SU-DHL-6 (cell line): ENCODE measurements around the gene CALHM5.

Experiments used
- H2AFZ ChIP-seq: fragments of 200-600 bp; sonication (generic); 2 replicates; pipeline ENCODE4 v1.6.1; 2014; ENCODE audit warnings: low read depth, mild to moderate bottlenecking, moderate library complexity, mixed read lengths, antibody characterized with exemption, low read length; ENCODE audit not compliant: severe bottlenecking
- H3F3A ChIP-seq: fragments of 200-600 bp; shearing (Covaris generic); 2 replicates; pipeline ENCODE4 v1.6.0; 2016; ENCODE audit warnings: antibody characterized with exemption, mild to moderate bottlenecking; ENCODE audit not compliant: insufficient read depth
- H3K27ac ChIP-seq: fragments of 200-600 bp; sonication (generic); 2 replicates; pipeline ENCODE4 v1.5.1; 2016; ENCODE audit warnings: low read depth, mild to moderate bottlenecking, low read length, moderate library complexity, mixed read lengths
- H3K27me3 ChIP-seq: fragments of 200-600 bp; sonication (generic), shearing (Covaris generic); 2 replicates; pipeline ENCODE4 v1.6.0; 2014; ENCODE audit warnings: mild to moderate bottlenecking, low read length
- H3K36me3 ChIP-seq: fragments of 200-600 bp; sonication (generic); 2 replicates; pipeline ENCODE4 v1.6.1; 2014; ENCODE audit warnings: mild to moderate bottlenecking, low read length, mixed read lengths
- H3K4me2 ChIP-seq: fragments of 300-600, 200-600 bp; shearing (Covaris generic), sonication (generic); 2 replicates; pipeline ENCODE4 v1.6.0; 2014; ENCODE audit warnings: low read length, low read depth, mild to moderate bottlenecking; ENCODE audit not compliant: poor library complexity, severe bottlenecking
- H3K4me3 ChIP-seq: fragments of 200-600 bp; sonication (generic); 2 replicates; pipeline ENCODE4 v1.5.1; 2014; ENCODE audit warnings: antibody characterized with exemption, low read length, mild to moderate bottlenecking, mixed read lengths; ENCODE audit not compliant: insufficient read depth, poor library complexity, severe bottlenecking
- H3K79me2 ChIP-seq: fragments of 200-600 bp; sonication (generic); 2 replicates; pipeline ENCODE4 v1.6.1; 2014; ENCODE audit warnings: mild to moderate bottlenecking, low read length, moderate library complexity; ENCODE audit not compliant: insufficient read depth
- H3K9ac ChIP-seq: fragments of 200-600 bp; sonication (generic); 2 replicates; pipeline ENCODE4 v1.7.0; 2014; ENCODE audit warnings: mild to moderate bottlenecking, low read length
- H3K9me2 ChIP-seq: fragments of 200-600 bp; sonication (generic); replicated peaks from 2 replicates; pipeline ENCODE4 v1.6.1; 2014; ENCODE audit warnings: low read length; ENCODE audit not compliant: insufficient read depth
- H3K9me3 ChIP-seq: fragments of 200-600 bp; sonication (generic); 2 replicates; pipeline ENCODE4 v1.6.1; 2014; ENCODE audit warnings: low read length, mixed read lengths; ENCODE audit not compliant: insufficient read depth
- H4K20me1 ChIP-seq: fragments of 200-600 bp; sonication (generic); 2 replicates; pipeline ENCODE4 v1.6.1; 2014; ENCODE audit warnings: low read depth, mild to moderate bottlenecking, antibody characterized with exemption, low read length, moderate library complexity, mixed read lengths
- CTCF ChIP-seq: fragments of 200-600 bp; sonication (generic); IDR thresholded peaks from one replicate; pipeline ENCODE4 v1.5.1; 2017; ENCODE audit warnings: antibody characterized with exemption, mild to moderate bottlenecking, low read length, moderate library complexity; ENCODE audit not compliant: insufficient read depth, poor library complexity, severe bottlenecking
- EZH2phosphoT487 ChIP-seq: fragments of 200-600 bp; sonication (generic), shearing (Covaris generic); conservative IDR thresholded peaks from 2 replicates; pipeline ENCODE4 v1.6.1; 2018; ENCODE audit warnings: mild to moderate bottlenecking, antibody characterized with exemption, low read length, moderate library complexity, mixed read lengths

Gene CALHM5

GRCh38 chr6:116476002-116476678 is 35.3 kb upstream of the CALHM5 start:
- Histone ChIP-seq H3K9ac (no peak overlapping the region), H3K36me3 (no peaks in the 10 kb centered on the region), H2AFZ (no peak overlapping the region), H3K9me2 (no peaks in the 10 kb centered on the region), H3K27ac (no peak overlapping the region), H4K20me1 (no peaks in the 10 kb centered on the region), H3K9me3 (no peaks in the 10 kb centered on the region), H3K4me2 (no peak overlapping the region), H3K4me3 (no peak overlapping the region), H3K79me2 (no peaks in the 10 kb centered on the region), H3F3A (no peaks in the 10 kb centered on the region), H3K27me3 (no peaks in the 10 kb centered on the region)
- TF ChIP-seq EZH2phosphoT487 = no peak

GRCh38 chr6:116482780-116483179 is 28.7 kb upstream of the CALHM5 start:
- Histone ChIP-seq H3K27me3 (no peaks in the 10 kb centered on the region), H3K9ac (no peak overlapping the region), H4K20me1 (no peaks in the 10 kb centered on the region), H3K27ac (no peak overlapping the region), H3K36me3 (no peaks in the 10 kb centered on the region), H3K9me2 (no peaks in the 10 kb centered on the region), H3F3A (no peaks in the 10 kb centered on the region), H2AFZ (no peak overlapping the region), H3K9me3 (no peaks in the 10 kb centered on the region), H3K79me2 (no peaks in the 10 kb centered on the region), H3K4me3 (no peak overlapping the region), H3K4me2 (no peak overlapping the region)
- no peak for TF ChIP-seq CTCF

- TF ChIP-seq CTCF (no peak), EZH2phosphoT487 (no peak)
- H3K79me2 ChIP-seq = no peaks in the 10 kb centered on the region
- H3K9me3 ChIP-seq = no peaks in the 10 kb centered on the region
- no peaks in the 10 kb centered on the region for H3K27me3 ChIP-seq
- H3F3A ChIP-seq = no peaks in the 10 kb centered on the region
- no peaks in the 10 kb centered on the region for H3K36me3 ChIP-seq
- H3K9ac ChIP-seq = no peak overlapping the region
- no peak overlapping the region for H2AFZ ChIP-seq
- no peak overlapping the region for H3K4me2 ChIP-seq
- no peak overlapping the region for H3K27ac ChIP-seq
- no peaks in the 10 kb centered on the region for H4K20me1 ChIP-seq
- H3K9me2 ChIP-seq = no peaks in the 10 kb centered on the region
- H3K4me3 ChIP-seq = no peak overlapping the region
Measured at GRCh38 chr6:116483616-116484015, 27.8 kb upstream of the CALHM5 start.

GRCh38 chr6:116485559-116486184 is 25.8 kb upstream of the CALHM5 start:
- H3K4me2 ChIP-seq = no peak overlapping the region

More at GRCh38 chr6:116485559-116486184, 25.8 kb upstream of the CALHM5 start:
- Histone ChIP-seq H3K27me3 (no peaks in the 10 kb centered on the region), H3K9me3 (no peaks in the 10 kb centered on the region), H3K36me3 (no peaks in the 10 kb centered on the region), H3K27ac (no peak overlapping the region), H4K20me1 (no peaks in the 10 kb centered on the region), H3K4me3 (no peak overlapping the region), H3K79me2 (no peaks in the 10 kb centered on the region), H3K9ac (no peak overlapping the region), H3F3A (no peaks in the 10 kb centered on the region), H3K9me2 (no peaks in the 10 kb centered on the region), H2AFZ (no peak overlapping the region)
- no peak for TF ChIP-seq EZH2phosphoT487
- TF ChIP-seq CTCF = no peak
